Stimulated activated CD4-positive, alpha-beta T cell treated with anti-CD3 and anti-CD28 coated beads, Interleukin-15, amount 100 ng/mL, for 48 hours (primary cell): ENCODE results near the gene QPCT.
A peak's percentile ranks its signal among the peaks of the same experiment; 100 is the strongest.

ENCODE experiments used
- DNase-seq, 2 donors: peaks; one replicate each; pipeline ENCODE4 v3.0.0-alpha.2; 2020; ENCODE audit warnings: low read depth in 2 of 2

The QPCT gene

GRCh38 chr2:37324786-37325624 is 19.4 kb upstream of the QPCT start, which contains the start of gene PRKD3:
Gene PRKD3 (minus strand): TSS chr2:37324833. CDS start chr2:37316524, 8,309 bp downstream.
- DNase-seq = peak in 1 of 2 donors; percentile 48

- DNase-seq = no peak
Observed at GRCh38 chr2:37325625-37326071, 18.8 kb upstream of the QPCT start.

- no peak for DNase-seq
Observed at GRCh38 chr2:37326285-37326684, 18.1 kb upstream of the QPCT start.

- no peak for DNase-seq
Observed at GRCh38 chr2:37326866-37327634, 17.4 kb upstream of the QPCT start.

- DNase-seq = no peak
Observed at GRCh38 chr2:37330681-37331080, 13.7 kb upstream of the QPCT start.

GRCh38 chr2:37332560-37332959 is 11.9 kb upstream of the QPCT start:
- no peak for DNase-seq

GRCh38 chr2:37333256-37333655 is 11.2 kb upstream of the QPCT start:
- DNase-seq = no peak

GRCh38 chr2:37335604-37336003 is 8.8 kb upstream of the QPCT start:
- DNase-seq = no peak

- DNase-seq = no peak
Observed at GRCh38 chr2:37337620-37338280, 6.7 kb upstream of the QPCT start.

GRCh38 chr2:37338933-37339332 is 5.5 kb upstream of the QPCT start:
- no peak for DNase-seq

- no peak for DNase-seq
Observed at GRCh38 chr2:37340637-37341036, 3.8 kb upstream of the QPCT start.

GRCh38 chr2:37342591-37343220 is 1.7 kb upstream of the QPCT start:
- no peak for DNase-seq

GRCh38 chr2:37343537-37344434 is 644 bp upstream of the QPCT start:
- no peak for DNase-seq

- DNase-seq = no peak
Observed at GRCh38 chr2:37348155-37348554, 3.7 kb downstream of the QPCT start.

- DNase-seq = no peak
Observed at GRCh38 chr2:37349231-37349860, 4.9 kb downstream of the QPCT start.

- DNase-seq = no peak
Observed at GRCh38 chr2:37350034-37350433, 5.6 kb downstream of the QPCT start.

- no peak for DNase-seq
Observed at GRCh38 chr2:37354531-37354930, 10.1 kb downstream of the QPCT start.

GRCh38 chr2:37355735-37356134 is 11.3 kb downstream of the QPCT start:
- no peak for DNase-seq

GRCh38 chr2:37356299-37356698 is 11.9 kb downstream of the QPCT start:
- DNase-seq = no peak

- DNase-seq = no peak
Observed at GRCh38 chr2:37357069-37357468, 12.6 kb downstream of the QPCT start.
